AG09309 (cell line): ENCODE data around the gene MAD1L1.

ENCODE experiments used
- DNase-seq: peaks from one replicate; pipeline ENCODE4 v3.0.0-alpha.2; 2010; ENCODE audit warnings: low read depth
- H3K4me3 ChIP-seq: 2 replicates; pipeline ENCODE4 v1.5.1; 2011; ENCODE audit warnings: mild to moderate bottlenecking, low read depth, low read length, moderate library complexity; ENCODE audit not compliant: control insufficient read depth
- TF ChIP-seq, protein P1 (sequence below): IDR thresholded peaks from 2 replicates; pipeline ENCODE4 v1.5.1; 2011; ENCODE audit warnings: mild to moderate bottlenecking, low read depth, low read length, inconsistent platforms; ENCODE audit not compliant: insufficient read depth, control insufficient read depth; ENCODE audit errors: missing control alignments

Gene MAD1L1

GRCh38 chr7:2196381-2197378, 36.1 kb downstream of the MAD1L1 start:
- TF ChIP-seq, protein P1, sequence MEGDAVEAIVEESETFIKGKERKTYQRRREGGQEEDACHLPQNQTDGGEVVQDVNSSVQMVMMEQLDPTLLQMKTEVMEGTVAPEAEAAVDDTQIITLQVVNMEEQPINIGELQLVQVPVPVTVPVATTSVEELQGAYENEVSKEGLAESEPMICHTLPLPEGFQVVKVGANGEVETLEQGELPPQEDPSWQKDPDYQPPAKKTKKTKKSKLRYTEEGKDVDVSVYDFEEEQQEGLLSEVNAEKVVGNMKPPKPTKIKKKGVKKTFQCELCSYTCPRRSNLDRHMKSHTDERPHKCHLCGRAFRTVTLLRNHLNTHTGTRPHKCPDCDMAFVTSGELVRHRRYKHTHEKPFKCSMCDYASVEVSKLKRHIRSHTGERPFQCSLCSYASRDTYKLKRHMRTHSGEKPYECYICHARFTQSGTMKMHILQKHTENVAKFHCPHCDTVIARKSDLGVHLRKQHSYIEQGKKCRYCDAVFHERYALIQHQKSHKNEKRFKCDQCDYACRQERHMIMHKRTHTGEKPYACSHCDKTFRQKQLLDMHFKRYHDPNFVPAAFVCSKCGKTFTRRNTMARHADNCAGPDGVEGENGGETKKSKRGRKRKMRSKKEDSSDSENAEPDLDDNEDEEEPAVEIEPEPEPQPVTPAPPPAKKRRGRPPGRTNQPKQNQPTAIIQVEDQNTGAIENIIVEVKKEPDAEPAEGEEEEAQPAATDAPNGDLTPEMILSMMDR = no peak
- H3K4me3 ChIP-seq = no peak overlapping the region
- no peak for DNase-seq

DNA sequence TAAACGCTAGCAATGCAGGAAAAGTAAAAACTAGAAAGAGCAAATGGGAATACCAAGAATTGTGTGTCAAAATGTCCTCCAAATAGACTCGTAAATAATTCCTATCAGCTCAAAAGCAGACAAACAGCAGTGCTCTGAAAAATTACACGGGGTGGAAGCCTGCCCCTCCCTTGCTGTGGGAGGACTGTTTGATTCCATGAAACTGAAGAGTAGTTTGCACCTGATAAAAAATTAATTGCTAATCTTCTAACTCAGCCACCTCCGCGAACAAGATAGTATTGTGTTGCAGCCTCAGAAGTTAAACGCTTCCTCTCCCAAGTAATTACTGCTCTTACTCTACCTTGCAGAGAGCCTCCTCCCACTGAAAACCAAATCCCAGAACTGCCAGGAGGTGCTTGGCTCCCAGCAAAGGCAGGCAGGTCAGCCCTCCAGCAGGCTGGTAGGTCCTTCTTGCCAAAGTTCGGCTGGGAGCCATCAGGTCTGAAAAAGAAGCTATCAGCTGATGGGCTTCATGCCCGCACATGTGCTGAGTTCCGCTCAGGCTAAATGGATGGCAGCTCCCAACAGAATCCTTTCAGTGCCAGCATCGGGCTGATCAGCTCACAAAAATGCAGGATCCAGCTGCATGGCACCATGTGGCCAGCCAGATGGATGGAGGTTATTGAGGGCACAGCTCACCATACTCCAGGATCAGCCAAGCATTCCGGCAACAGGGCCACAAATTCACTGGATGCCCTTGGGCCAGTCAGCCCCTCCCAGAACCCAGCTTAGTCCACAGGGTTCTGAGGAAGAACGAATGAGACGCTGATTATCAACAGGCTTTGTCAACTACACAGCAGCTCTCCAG, 37.1 kb downstream of the MAD1L1 start:
- TF ChIP-seq, protein P1 = no peak
- no peak overlapping the region for H3K4me3 ChIP-seq
- DNase-seq = no peak

DNA sequence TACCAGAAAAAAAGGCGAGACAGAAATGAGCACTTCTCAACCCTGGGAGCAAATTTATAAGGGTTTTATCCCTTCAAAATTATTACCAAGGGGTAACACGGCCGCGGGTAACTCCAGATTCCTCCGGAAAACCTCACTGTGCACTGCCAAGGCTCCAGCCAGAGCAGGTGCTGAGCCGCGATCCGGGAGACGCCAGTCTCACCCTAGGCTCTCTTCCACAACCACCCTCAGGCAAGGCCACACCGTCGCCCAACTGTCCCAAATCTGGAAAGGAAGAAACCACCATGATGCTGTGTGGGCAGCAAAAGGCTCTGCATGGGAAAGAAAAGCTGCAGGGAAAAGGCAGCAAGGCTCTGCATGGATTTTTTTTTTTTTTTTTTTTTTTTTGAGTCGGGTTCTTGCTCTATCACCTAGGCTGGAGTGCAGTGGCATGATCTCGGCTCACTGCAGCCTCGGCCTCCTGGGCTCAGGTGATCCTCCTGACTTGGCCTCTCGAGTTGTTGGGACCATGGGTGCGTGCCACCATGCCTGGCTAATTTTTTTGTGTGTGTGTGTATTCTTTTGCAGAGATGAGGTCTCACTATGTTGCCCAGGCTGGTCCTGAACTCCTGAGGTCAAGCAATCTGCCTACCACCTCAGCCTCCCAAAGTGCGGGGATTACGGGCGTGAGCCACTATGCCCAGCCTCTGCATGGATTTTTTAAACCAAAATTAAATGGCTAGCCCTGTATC, 39.0 kb downstream of the MAD1L1 start:
- TF ChIP-seq, protein P1 = no peak

DNA sequence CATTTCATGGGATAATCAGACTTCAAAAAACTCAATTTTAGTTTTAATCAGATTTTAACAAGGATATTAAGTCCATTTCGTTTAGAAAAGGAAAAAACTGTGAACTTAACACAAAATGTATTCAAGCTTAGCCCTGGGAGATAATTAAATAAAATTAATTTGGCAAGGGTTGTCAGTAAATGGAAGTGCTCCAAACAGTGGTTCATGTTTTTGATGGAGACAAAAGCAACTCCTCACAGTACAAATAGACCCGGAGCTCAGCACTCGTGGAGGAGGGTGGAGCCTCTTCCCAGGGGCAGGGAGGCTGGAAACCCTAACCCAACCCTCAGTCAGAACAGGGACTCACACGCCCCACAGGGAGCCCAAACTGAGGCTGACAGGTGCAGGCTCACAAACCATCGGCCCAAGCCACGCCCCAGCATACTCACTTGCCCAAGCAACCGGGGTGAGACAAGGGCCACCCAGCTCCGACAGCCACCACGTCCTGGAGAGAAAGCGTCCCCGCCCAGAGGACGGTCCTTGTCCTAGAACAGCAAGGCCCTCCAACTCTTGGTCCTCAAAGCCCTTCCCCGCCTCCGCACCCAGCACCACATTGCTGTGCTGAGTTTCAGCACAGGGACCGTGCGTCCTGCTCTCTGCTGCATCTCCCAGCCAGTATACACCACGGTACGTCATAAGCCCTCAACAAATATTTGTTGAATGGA, 39.8 kb downstream of the MAD1L1 start:
- TF ChIP-seq, protein P1 = no peak
- no peak overlapping the region for H3K4me3 ChIP-seq
- no peak for DNase-seq

More for the DNA sequence above, 39.0 kb downstream of the MAD1L1 start:
- H3K4me3 ChIP-seq = no peak overlapping the region
- DNase-seq = no peak

GRCh38 chr7:2191016-2191415, 41.7 kb downstream of the MAD1L1 start:
- TF ChIP-seq, protein P1 = no peak
- H3K4me3 ChIP-seq = no peak overlapping the region
- no peak for DNase-seq
